ENCODE data around the gene CBR3. TPM values are rescaled to one million over a fixed set of nuclear protein-coding genes. Genes with fewer than 3 reads are reported as not detected.
A peak's percentile ranks its signal among the peaks of the same experiment; 100 is the strongest.
"Not testable (repeated sequence)": the region's sequence is repeated elsewhere in the genome, so short reads cannot be mapped to it uniquely, and the experiment has no call there.

Gene CBR3
- total RNA-seq, 2 experiments from 2014 or later = 2.6 to 3.0 TPM

DNA sequence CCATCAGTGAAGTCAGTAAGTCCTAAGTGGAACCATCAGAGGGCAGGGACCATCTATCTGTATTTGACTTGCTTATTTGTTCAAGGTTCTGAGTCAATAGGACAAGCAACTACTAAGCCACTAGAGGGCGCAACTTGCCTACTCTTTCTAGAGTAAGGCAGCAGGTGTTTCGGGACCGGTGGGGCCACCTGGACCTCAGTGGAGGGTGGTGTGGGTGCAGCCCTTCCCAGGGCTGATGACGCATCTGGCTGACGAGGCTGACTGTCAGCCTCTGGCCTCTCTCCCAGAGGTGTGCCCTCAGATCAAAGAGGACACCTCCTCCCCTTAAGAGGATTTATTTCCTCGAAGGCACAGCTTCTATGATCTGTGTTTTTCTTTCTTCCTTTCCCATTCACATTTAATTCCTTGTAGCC is 6.6 kb downstream of the CBR3 start:
- Histone ChIP-seq H3K36me3 (ENCODE audit: insufficient read depth, low read length) (peaks cover 11% of the 10 kb centered on the region), H3K4me3 (ENCODE audit: low read length) (no peak overlapping the region), H3K4me1 (ENCODE audit: insufficient read depth, low read length) (peaks cover 33% of the 10 kb centered on the region), H3K27ac (ENCODE audit: low read depth in 1 of 2, low read length in 2 of 2) (peak overlapping the region; percentile 19 to 38), H3K9me3 (ENCODE audit: control insufficient read depth in 1 of 2, insufficient read depth in 1 of 2, low read length in 2 of 2) (no peaks in the 10 kb centered on the region), H3K27me3 (ENCODE audit: control insufficient read depth in 1 of 2, insufficient read depth in 2 of 2, low read length in 2 of 2) (no peaks in the 10 kb centered on the region)
- DNase-seq (peak; percentile 68 to 96 (median 82)), ATAC-seq (ENCODE audit: poor library complexity) (peak; percentile 89)
- Mint-ChIP-seq H3K27ac (peak overlapping the region; percentile 66), H3K4me1 (ENCODE audit: low read depth) (peaks cover 24% of the 10 kb centered on the region), H3K4me3 (peak overlapping the region; percentile 0), H3K9me3 (no peaks in the 10 kb centered on the region), H3K27me3 (no peaks in the 10 kb centered on the region), H3K36me3 (ENCODE audit: low read depth) (no peaks in the 10 kb centered on the region)
- ChIA-PET CTCF (interaction anchor here (0.6 to 2.9 kb wide), 10 partner anchors 9 to 206 kb away, joined by 3 to 15 read pairs (median 4); partner anchors contain the start of gene MORC3), POLR2A (interaction anchor here (1.1 to 1.4 kb wide), 3 partner anchors 12 to 191 kb away, joined by 3 to 5 read pairs (median 5); partner anchors contain the start of gene MORC3)
- intact Hi-C loops (cut with DNase I, micrococcal nuclease) = loop anchor here (1.0 to 10.0 kb wide), 5 partner anchors 15 to 786 kb away; partner anchors contain the start of gene DOP1B (in 1 of the 2)
- TF ChIP-seq, protein P1, sequence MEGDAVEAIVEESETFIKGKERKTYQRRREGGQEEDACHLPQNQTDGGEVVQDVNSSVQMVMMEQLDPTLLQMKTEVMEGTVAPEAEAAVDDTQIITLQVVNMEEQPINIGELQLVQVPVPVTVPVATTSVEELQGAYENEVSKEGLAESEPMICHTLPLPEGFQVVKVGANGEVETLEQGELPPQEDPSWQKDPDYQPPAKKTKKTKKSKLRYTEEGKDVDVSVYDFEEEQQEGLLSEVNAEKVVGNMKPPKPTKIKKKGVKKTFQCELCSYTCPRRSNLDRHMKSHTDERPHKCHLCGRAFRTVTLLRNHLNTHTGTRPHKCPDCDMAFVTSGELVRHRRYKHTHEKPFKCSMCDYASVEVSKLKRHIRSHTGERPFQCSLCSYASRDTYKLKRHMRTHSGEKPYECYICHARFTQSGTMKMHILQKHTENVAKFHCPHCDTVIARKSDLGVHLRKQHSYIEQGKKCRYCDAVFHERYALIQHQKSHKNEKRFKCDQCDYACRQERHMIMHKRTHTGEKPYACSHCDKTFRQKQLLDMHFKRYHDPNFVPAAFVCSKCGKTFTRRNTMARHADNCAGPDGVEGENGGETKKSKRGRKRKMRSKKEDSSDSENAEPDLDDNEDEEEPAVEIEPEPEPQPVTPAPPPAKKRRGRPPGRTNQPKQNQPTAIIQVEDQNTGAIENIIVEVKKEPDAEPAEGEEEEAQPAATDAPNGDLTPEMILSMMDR (IDR thresholded peaks at IDR 0.05) = peak; percentile 84

DNA sequence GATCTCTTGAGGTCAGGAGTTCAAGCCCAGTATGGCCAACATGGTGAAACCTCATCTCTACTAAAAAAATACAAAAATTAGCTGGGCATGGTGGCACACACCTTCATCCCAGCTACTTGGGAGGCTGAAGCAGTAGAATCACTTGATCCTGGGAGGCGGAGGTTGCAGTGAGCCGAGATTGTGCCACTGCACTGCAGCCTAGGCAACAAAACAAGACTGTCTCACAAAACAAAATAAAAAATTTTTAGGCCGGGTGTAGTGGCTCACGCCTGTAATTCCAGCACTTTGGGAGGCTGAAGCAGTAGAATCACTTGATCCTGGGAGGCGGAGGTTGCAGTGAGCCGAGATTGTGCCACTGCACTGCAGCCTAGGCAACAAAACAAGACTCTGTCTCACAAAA is 9.4 kb downstream of the CBR3 start:
- H3K27ac Mint-ChIP-seq; H3K27me3 Mint-ChIP-seq; H3K36me3 Mint-ChIP-seq (ENCODE audit: low read depth); H3K4me3 Mint-ChIP-seq; ATAC-seq (ENCODE audit: poor library complexity); H3K27ac ChIP-seq (ENCODE audit: low read depth in 1 of 2, low read length in 2 of 2); H3K9me3 Mint-ChIP-seq; H3K36me3 ChIP-seq (ENCODE audit: insufficient read depth, low read length); DNase-seq; H3K27me3 ChIP-seq (ENCODE audit: control insufficient read depth in 1 of 2, insufficient read depth in 2 of 2, low read length in 2 of 2); H3K9me3 ChIP-seq (ENCODE audit: control insufficient read depth in 1 of 2, insufficient read depth in 1 of 2, low read length in 2 of 2); H3K4me3 ChIP-seq (ENCODE audit: low read length): not testable (repeated sequence)
- intact Hi-C loops (cut with DNase I, micrococcal nuclease) = loop anchor here in 1 of 2 experiments (5.0 to 10.0 kb wide), 2 partner anchors 451 to 783 kb away; no protein-coding TSS in a partner anchor
- POLR2A ChIA-PET = interaction anchor here (2.0 kb wide), 1 partner anchor 11 kb away, joined by 6 read pairs; no protein-coding TSS in a partner anchor
- CTCF ChIA-PET = interaction anchor here (1.6 kb wide), 1 partner anchor 9 kb away, joined by 9 read pairs; no protein-coding TSS in a partner anchor
- peaks cover 28% of the 10 kb centered on the region for H3K4me1 Mint-ChIP-seq (ENCODE audit: low read depth)
- H3K4me1 ChIP-seq (ENCODE audit: insufficient read depth, low read length) = peaks cover 25% of the 10 kb centered on the region

DNA sequence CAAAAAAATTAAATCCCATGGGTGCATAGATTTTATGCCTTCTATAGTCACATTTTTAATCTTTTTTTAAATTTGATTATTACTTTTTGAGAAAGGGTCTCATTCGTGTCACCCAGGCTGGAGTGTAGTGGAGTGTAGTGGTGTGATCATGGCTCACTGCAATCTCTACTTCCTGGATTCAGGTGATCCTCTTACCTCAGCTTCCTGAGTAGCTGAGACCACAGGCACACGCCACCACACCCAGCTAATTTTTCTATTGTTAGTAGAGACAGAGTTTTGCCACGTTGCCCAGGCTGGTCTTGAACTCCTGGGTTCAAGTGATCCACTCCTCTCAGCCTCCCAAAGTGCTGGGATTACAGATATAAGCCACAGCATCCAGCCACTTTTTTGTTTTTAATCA is 10.4 kb downstream of the CBR3 start:
- ChIA-PET CTCF (no interaction called here), POLR2A (interaction anchor here (0.6 to 2.0 kb wide), 7 partner anchors 8 to 175 kb away, joined by 3 to 6 read pairs (median 3); partner anchors contain the start of gene MORC3)
- Mint-ChIP-seq H3K9me3 (no peaks in the 10 kb centered on the region), H3K27ac (peak overlapping the region; percentile 68), H3K4me1 (ENCODE audit: low read depth) (peaks cover 38% of the 10 kb centered on the region), H3K36me3 (ENCODE audit: low read depth) (no peaks in the 10 kb centered on the region), H3K27me3 (no peaks in the 10 kb centered on the region), H3K4me3 (peak overlapping the region; percentile 48)
- Histone ChIP-seq H3K27me3 (ENCODE audit: control insufficient read depth in 1 of 2, insufficient read depth in 2 of 2, low read length in 2 of 2) (no peaks in the 10 kb centered on the region), H3K9me3 (ENCODE audit: control insufficient read depth in 1 of 2, insufficient read depth in 1 of 2, low read length in 2 of 2) (no peaks in the 10 kb centered on the region), H3K4me1 (ENCODE audit: insufficient read depth, low read length) (peaks cover 34% of the 10 kb centered on the region), H3K36me3 (ENCODE audit: insufficient read depth, low read length) (peaks cover 7% of the 10 kb centered on the region), H3K27ac (ENCODE audit: low read depth in 1 of 2, low read length in 2 of 2) (peak overlapping the region in 1 of 2 donors; percentile 44), H3K4me3 (ENCODE audit: low read length) (no peak overlapping the region)
- ATAC-seq (ENCODE audit: poor library complexity) = peak; percentile 66
- TF ChIP-seq, protein P1 (IDR thresholded peaks at IDR 0.05) = no peak
- peak in 5 of 14 experiments; percentile 15 to 73 (median 54) for DNase-seq
- intact Hi-C loops (cut with DNase I, micrococcal nuclease) = loop anchor here in 1 of 2 experiments (10.0 kb wide), 1 partner anchor 450 kb away; no protein-coding TSS in a partner anchor

Data from CD4-positive, alpha-beta T cell (primary cell).